Measurements from ENCODE around the gene TIRAP. TPM values are rescaled to one million over a fixed set of nuclear protein-coding genes. Genes with fewer than 3 reads are reported as not detected.

TIRAP gene
- total RNA-seq, 1 donor from 2014 or later, result 16.9 TPM

- Histone ChIP-seq H3K27ac (no peak overlapping the region), H3K9me3 (no peaks in the 10 kb centered on the region), H3K36me3 (no peaks in the 10 kb centered on the region), H3K4me3 (no peak overlapping the region), H3K4me1 (no peaks in the 10 kb centered on the region), H3K27me3 (no peaks in the 10 kb centered on the region)
- intact Hi-C loops (cut with DNase I), result no loop called here
- TF ChIP-seq, protein P1, sequence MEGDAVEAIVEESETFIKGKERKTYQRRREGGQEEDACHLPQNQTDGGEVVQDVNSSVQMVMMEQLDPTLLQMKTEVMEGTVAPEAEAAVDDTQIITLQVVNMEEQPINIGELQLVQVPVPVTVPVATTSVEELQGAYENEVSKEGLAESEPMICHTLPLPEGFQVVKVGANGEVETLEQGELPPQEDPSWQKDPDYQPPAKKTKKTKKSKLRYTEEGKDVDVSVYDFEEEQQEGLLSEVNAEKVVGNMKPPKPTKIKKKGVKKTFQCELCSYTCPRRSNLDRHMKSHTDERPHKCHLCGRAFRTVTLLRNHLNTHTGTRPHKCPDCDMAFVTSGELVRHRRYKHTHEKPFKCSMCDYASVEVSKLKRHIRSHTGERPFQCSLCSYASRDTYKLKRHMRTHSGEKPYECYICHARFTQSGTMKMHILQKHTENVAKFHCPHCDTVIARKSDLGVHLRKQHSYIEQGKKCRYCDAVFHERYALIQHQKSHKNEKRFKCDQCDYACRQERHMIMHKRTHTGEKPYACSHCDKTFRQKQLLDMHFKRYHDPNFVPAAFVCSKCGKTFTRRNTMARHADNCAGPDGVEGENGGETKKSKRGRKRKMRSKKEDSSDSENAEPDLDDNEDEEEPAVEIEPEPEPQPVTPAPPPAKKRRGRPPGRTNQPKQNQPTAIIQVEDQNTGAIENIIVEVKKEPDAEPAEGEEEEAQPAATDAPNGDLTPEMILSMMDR (IDR thresholded peaks at IDR 0.05), result no peak
- TF ChIP-seq POLR2A (IDR thresholded peaks at IDR 0.05) (no peak), POLR2AphosphoS5 (IDR thresholded peaks at IDR 0.05; ENCODE audit: insufficient read depth in 1 of 2, low read depth in 1 of 2) (no peak)
- DNase-seq (ENCODE audit: extremely low spot score in 2 of 2), result no peak
These were observed 26.7 kb upstream of the TIRAP start for GRCh38 chr11:126256216-126256615.

- Histone ChIP-seq H3K4me1 (no peaks in the 10 kb centered on the region), H3K9me3 (no peaks in the 10 kb centered on the region), H3K36me3 (peaks cover 0 to 2% of the 10 kb centered on the region in 2 donors), H3K4me3 (no peak overlapping the region), H3K27me3 (no peaks in the 10 kb centered on the region), H3K27ac (no peak overlapping the region)
- no peak for TF ChIP-seq POLR2A (IDR thresholded peaks at IDR 0.05)
- TF ChIP-seq POLR2AphosphoS5 (IDR thresholded peaks at IDR 0.05; ENCODE audit: insufficient read depth in 1 of 2, low read depth in 1 of 2), result no peak
- TF ChIP-seq, protein P1 (IDR thresholded peaks at IDR 0.05), result no peak
- intact Hi-C loops (cut with DNase I), result no loop called here
- no peak for DNase-seq (ENCODE audit: extremely low spot score in 2 of 2)
These were observed 25.7 kb upstream of the TIRAP start for GRCh38 chr11:126257144-126257543.

DNA sequence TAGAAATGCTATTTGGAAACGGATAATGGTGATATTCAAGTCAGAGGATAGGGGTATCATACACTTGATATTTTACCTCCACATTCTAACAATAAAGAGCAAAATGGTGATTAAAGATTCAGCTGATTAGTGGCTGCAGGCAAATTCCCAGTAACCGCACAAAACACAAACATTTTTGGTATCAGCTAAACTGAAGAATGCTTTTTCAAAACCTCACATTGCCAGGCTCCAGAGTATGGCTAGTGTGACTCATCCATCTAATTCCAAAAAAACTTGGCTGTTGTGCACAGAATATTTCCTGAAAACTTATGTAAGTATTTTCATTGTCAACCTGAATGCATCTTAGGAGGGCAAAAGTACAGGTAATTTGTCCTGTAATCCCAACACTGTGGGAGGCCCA lies 25.1 kb upstream of the TIRAP start:
- Histone ChIP-seq H3K36me3 (peaks cover 0 to 9% of the 10 kb centered on the region in 2 donors), H3K4me1 (no peaks in the 10 kb centered on the region), H3K27me3 (no peaks in the 10 kb centered on the region), H3K4me3 (no peak overlapping the region), H3K27ac (no peak overlapping the region), H3K9me3 (no peaks in the 10 kb centered on the region)
- TF ChIP-seq POLR2A (IDR thresholded peaks at IDR 0.05) (no peak), POLR2AphosphoS5 (IDR thresholded peaks at IDR 0.05; ENCODE audit: insufficient read depth in 1 of 2, low read depth in 1 of 2) (no peak)
- TF ChIP-seq, protein P1 (IDR thresholded peaks at IDR 0.05), result no peak
- intact Hi-C loops (cut with DNase I), result no loop called here
- no peak for DNase-seq (ENCODE audit: extremely low spot score in 2 of 2)

DNA sequence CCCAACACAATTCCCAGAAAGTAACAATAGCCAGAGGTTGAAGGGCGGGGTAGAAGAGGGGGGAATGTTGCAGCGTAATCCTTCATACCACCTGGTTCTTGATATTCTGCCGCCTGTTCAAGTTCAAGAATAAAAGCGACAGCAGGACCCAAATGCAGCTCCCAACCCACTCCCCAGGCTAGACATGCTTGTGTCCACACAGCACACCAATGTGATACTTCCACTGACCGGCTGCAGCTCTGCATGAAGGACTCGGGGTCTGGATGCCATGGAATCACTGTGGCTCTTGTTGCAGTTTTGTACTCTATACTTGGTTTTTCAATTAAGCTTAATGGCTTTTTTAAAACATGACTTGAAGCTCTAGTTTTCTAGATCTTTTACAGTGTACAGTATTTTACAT lies 20.7 kb upstream of the TIRAP start:
- DNase-seq (ENCODE audit: extremely low spot score in 2 of 2), result no peak
- intact Hi-C loops (cut with DNase I), result loop anchor here (10.0 kb wide), 1 partner anchor 47 kb away; the partner anchor contains the start of genes FAM118B and RPUSD4
- no peak overlapping the region for H3K27ac ChIP-seq
- H3K27me3 ChIP-seq, result no peaks in the 10 kb centered on the region
- H3K4me1 ChIP-seq, result peaks cover 3% of the 10 kb centered on the region
- no peak for TF ChIP-seq POLR2A (IDR thresholded peaks at IDR 0.05)
- TF ChIP-seq POLR2AphosphoS5 (IDR thresholded peaks at IDR 0.05; ENCODE audit: insufficient read depth in 1 of 2, low read depth in 1 of 2), result no peak
- TF ChIP-seq, protein P1 (IDR thresholded peaks at IDR 0.05), result no peak
- H3K4me3 ChIP-seq, result no peak overlapping the region
- H3K36me3 ChIP-seq, result peaks cover 0 to 52% of the 10 kb centered on the region in 2 donors
- H3K9me3 ChIP-seq, result no peaks in the 10 kb centered on the region

DNA sequence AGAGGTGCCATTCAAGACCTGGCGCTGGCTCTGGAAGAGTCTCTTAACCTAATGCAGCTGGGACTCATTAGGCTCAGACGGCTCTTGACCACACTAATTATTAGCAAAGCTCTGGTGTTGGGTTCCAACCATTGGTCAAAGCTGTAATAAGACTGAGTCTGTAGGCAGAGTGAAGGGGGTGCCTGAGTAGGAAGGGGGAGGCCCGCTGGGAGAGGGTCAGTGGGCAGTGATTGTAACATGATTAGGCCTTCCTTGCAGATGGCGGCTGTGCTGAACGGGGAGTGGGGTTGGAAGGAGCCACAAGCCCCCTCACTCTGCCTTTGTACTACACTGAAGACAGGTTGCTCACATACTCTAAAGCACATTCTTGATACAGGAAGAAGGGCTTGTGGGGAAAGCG lies 19.4 kb upstream of the TIRAP start:
- Histone ChIP-seq H3K9me3 (no peaks in the 10 kb centered on the region), H3K4me1 (peaks cover 14% of the 10 kb centered on the region), H3K27me3 (no peaks in the 10 kb centered on the region), H3K36me3 (peaks cover 0 to 52% of the 10 kb centered on the region in 2 donors), H3K4me3 (no peak overlapping the region), H3K27ac (no peak overlapping the region)
- intact Hi-C loops (cut with DNase I), result loop anchor here (10.0 kb wide), 1 partner anchor 49 kb away; the partner anchor contains the start of genes FAM118B and RPUSD4
- TF ChIP-seq, protein P1 (IDR thresholded peaks at IDR 0.05), result no peak
- no peak for TF ChIP-seq POLR2AphosphoS5 (IDR thresholded peaks at IDR 0.05; ENCODE audit: insufficient read depth in 1 of 2, low read depth in 1 of 2)
- TF ChIP-seq POLR2A (IDR thresholded peaks at IDR 0.05), result no peak
- no peak for DNase-seq (ENCODE audit: extremely low spot score in 2 of 2)

Data from vagina (tissue), 2 donors.